ENCODE results near the gene KCNB1. TPM values are rescaled to one million over a fixed set of nuclear protein-coding genes. Genes with fewer than 3 reads are reported as not detected.

The KCNB1 gene
- total and polyA plus RNA-seq, 2 of the 4 experiments (the other 2 are of a cell fraction), result 0.05 TPM; not detected in 1

DNA sequence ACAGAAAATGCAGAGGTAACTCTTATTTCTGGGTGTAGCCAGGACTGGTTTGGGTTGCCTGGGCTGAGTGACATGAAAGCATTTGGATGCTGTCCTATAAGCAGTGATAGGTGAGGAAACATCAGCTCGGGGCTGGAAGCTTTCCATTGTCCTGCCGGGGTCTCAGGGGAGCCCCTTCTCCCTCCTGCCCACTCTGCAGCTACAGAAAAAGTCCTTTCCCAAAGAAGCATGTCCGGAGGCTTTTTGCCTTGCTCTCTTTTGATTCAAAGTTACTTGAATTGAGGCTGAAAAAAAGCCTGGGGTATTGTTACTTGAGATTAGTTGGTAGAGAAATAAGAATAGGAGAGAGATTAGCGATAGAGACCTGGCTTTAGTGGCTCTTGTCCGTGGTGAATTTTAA lies 113.9 kb downstream of the KCNB1 start:
- Histone ChIP-seq H4K20me1 (ENCODE audit: insufficient read depth, low read length) (no peaks in the 10 kb centered on the region), H3K9me3 (ENCODE audit: control insufficient read depth, insufficient read depth, low read length) (no peaks in the 10 kb centered on the region), H3K23ac (ENCODE audit: low read depth, low read length) (no peak overlapping the region), H3K4me1 (ENCODE audit: control insufficient read depth, insufficient read depth, low read length) (no peaks in the 10 kb centered on the region), H3K27ac (ENCODE audit: insufficient read depth, low read length) (no peak overlapping the region), H3K79me1 (ENCODE audit: low read depth in 1 of 2, low read length in 2 of 2) (no peaks in the 10 kb centered on the region), H2BK20ac (ENCODE audit: low read depth, low read length) (no peak overlapping the region), H3K14ac (replicated peaks; ENCODE audit: low read depth, low read length) (no peak overlapping the region), H2BK15ac (ENCODE audit: low read depth, low read length) (no peak overlapping the region), H3K27me3 (ENCODE audit: control insufficient read depth, insufficient read depth, low read length) (peaks cover 61% of the 10 kb centered on the region), H3K56ac (ENCODE audit: extremely low read depth, insufficient read depth, low read length) (no peak overlapping the region), H3K36me3 (ENCODE audit: control insufficient read depth, insufficient read depth, low read length) (no peaks in the 10 kb centered on the region), H2BK5ac (ENCODE audit: low read depth, low read length, poor library complexity, severe bottlenecking) (no peak overlapping the region), H2BK120ac (ENCODE audit: low read depth, low read length) (no peak overlapping the region), H4K91ac (ENCODE audit: insufficient read depth, low read depth, low read length) (no peak overlapping the region), H3K4me2 (ENCODE audit: low read depth, low read length) (no peak overlapping the region), H2AK9ac (replicated peaks; ENCODE audit: low read depth, low read length, poor library complexity) (no peak overlapping the region), H3K4ac (ENCODE audit: low read depth, low read length) (no peak overlapping the region), H2AK5ac (ENCODE audit: low read depth, low read length) (no peak overlapping the region), H4K5ac (ENCODE audit: low read depth, low read length) (no peak overlapping the region), H3K4me3 (ENCODE audit: insufficient read depth, low read depth, low read length) (no peak overlapping the region), H2AFZ (replicated peaks; ENCODE audit: low read length, poor library complexity) (no peak overlapping the region), H3K18ac (ENCODE audit: low read depth, low read length) (no peak overlapping the region), H3K9ac (ENCODE audit: low read depth, low read length) (no peak overlapping the region), H4K8ac (ENCODE audit: low read depth in 2 of 2, low read length in 2 of 2) (no peak overlapping the region), H3K9me1 (ENCODE audit: insufficient read depth, low read length) (no peaks in the 10 kb centered on the region)
- intact Hi-C loops (cut with micrococcal nuclease), result no loop called here
- POLR2A ChIA-PET (ENCODE audit: unreplicated experiment), result no interaction called here
- in situ Hi-C loops (cut with MboI; ENCODE audit: low sequenced_read_pairs), result no loop called here
- CTCF ChIA-PET, result no interaction called here
- ATAC-seq (ENCODE audit: low read depth), result no peak
- WGBS, 2 experiments (ENCODE audit: extremely low coverage in 2 of 2, insufficient read length in 1 of 2), result no CpG with 5 or more reads among the region's 5 CpGs
- dilution Hi-C loops (cut with HindIII; ENCODE audit: low sequenced_read_pairs, unreplicated experiment), result no loop called here
- no peak for DNase-seq
- BruUV-seq (replicated peaks), result no TSS peak
- TF ChIP-seq MXI1 (IDR thresholded peaks at IDR 0.05; ENCODE audit: borderline replicate concordance, low read depth, low read length) (no peak), POLR2A (IDR thresholded peaks at IDR 0.05; ENCODE audit: low read depth, low read length) (no peak), SMC3 (IDR thresholded peaks at IDR 0.05; ENCODE audit: low read depth, low read length) (no peak), BHLHE40 (IDR thresholded peaks at IDR 0.05; ENCODE audit: low read depth, low read length) (no peak), RFX5 (IDR thresholded peaks at IDR 0.05; ENCODE audit: low read depth, low read length) (no peak), MAFK (IDR thresholded peaks at IDR 0.05; ENCODE audit: low read depth, low read length) (no peak), FOS (IDR thresholded peaks at IDR 0.05; ENCODE audit: low read depth, low read length) (no peak), NFE2L2 (IDR thresholded peaks at IDR 0.05; ENCODE audit: low read depth, low read length) (no peak), RCOR1 (IDR thresholded peaks at IDR 0.05; ENCODE audit: insufficient replicate concordance, low read length) (no peak), RAD21 (IDR thresholded peaks at IDR 0.05; ENCODE audit: low read length) (no peak), CHD1 (IDR thresholded peaks at IDR 0.05; ENCODE audit: low read depth, low read length) (no peak), CEBPB (IDR thresholded peaks at IDR 0.05; ENCODE audit: low read depth, low read length) (no peak), MAZ (IDR thresholded peaks at IDR 0.05; ENCODE audit: borderline replicate concordance, low read depth, low read length) (no peak), ELK1 (IDR thresholded peaks at IDR 0.05; ENCODE audit: borderline replicate concordance, low read depth, low read length) (no peak)
- TF ChIP-seq, protein P1, sequence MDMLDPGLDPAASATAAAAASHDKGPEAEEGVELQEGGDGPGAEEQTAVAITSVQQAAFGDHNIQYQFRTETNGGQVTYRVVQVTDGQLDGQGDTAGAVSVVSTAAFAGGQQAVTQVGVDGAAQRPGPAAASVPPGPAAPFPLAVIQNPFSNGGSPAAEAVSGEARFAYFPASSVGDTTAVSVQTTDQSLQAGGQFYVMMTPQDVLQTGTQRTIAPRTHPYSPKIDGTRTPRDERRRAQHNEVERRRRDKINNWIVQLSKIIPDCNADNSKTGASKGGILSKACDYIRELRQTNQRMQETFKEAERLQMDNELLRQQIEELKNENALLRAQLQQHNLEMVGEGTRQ (IDR thresholded peaks at IDR 0.05; ENCODE audit: low read depth, low read length), result no peak
- TF ChIP-seq, protein P2, sequence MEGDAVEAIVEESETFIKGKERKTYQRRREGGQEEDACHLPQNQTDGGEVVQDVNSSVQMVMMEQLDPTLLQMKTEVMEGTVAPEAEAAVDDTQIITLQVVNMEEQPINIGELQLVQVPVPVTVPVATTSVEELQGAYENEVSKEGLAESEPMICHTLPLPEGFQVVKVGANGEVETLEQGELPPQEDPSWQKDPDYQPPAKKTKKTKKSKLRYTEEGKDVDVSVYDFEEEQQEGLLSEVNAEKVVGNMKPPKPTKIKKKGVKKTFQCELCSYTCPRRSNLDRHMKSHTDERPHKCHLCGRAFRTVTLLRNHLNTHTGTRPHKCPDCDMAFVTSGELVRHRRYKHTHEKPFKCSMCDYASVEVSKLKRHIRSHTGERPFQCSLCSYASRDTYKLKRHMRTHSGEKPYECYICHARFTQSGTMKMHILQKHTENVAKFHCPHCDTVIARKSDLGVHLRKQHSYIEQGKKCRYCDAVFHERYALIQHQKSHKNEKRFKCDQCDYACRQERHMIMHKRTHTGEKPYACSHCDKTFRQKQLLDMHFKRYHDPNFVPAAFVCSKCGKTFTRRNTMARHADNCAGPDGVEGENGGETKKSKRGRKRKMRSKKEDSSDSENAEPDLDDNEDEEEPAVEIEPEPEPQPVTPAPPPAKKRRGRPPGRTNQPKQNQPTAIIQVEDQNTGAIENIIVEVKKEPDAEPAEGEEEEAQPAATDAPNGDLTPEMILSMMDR (conservative IDR thresholded peaks at IDR 0.05; ENCODE audit: low read depth, low read length), result no peak

Data from IMR-90 (cell line).